ENCODE data around the gene AKAP9. TPM values are rescaled to one million over a fixed set of nuclear protein-coding genes. Genes with fewer than 3 reads are reported as not detected.

Gene AKAP9
- total and polyA plus RNA-seq, 4 donors = 14.6 to 97.7 (median 57.0) TPM

GRCh38 chr7:91913612-91914011, 27.1 kb upstream of the AKAP9 start:
- no peak for TF ChIP-seq NR2F2 (IDR thresholded peaks at IDR 0.05)
- TF ChIP-seq, protein P1, sequence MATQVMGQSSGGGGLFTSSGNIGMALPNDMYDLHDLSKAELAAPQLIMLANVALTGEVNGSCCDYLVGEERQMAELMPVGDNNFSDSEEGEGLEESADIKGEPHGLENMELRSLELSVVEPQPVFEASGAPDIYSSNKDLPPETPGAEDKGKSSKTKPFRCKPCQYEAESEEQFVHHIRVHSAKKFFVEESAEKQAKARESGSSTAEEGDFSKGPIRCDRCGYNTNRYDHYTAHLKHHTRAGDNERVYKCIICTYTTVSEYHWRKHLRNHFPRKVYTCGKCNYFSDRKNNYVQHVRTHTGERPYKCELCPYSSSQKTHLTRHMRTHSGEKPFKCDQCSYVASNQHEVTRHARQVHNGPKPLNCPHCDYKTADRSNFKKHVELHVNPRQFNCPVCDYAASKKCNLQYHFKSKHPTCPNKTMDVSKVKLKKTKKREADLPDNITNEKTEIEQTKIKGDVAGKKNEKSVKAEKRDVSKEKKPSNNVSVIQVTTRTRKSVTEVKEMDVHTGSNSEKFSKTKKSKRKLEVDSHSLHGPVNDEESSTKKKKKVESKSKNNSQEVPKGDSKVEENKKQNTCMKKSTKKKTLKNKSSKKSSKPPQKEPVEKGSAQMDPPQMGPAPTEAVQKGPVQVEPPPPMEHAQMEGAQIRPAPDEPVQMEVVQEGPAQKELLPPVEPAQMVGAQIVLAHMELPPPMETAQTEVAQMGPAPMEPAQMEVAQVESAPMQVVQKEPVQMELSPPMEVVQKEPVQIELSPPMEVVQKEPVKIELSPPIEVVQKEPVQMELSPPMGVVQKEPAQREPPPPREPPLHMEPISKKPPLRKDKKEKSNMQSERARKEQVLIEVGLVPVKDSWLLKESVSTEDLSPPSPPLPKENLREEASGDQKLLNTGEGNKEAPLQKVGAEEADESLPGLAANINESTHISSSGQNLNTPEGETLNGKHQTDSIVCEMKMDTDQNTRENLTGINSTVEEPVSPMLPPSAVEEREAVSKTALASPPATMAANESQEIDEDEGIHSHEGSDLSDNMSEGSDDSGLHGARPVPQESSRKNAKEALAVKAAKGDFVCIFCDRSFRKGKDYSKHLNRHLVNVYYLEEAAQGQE (IDR thresholded peaks at IDR 0.05) = no peak
- TF ChIP-seq FOXA1 (IDR thresholded peaks at IDR 0.05) = no peak
- TF ChIP-seq GABPA (IDR thresholded peaks at IDR 0.05 in 1 of 2, conservative IDR thresholded peaks at IDR 0.05 in 1 of 2) = no peak
- TF ChIP-seq FOXA2 (IDR thresholded peaks at IDR 0.05) = no peak
- no peak for TF ChIP-seq SP1 (IDR thresholded peaks at IDR 0.05)
- TF ChIP-seq TAF1 (conservative IDR thresholded peaks at IDR 0.05) = no peak
- TF ChIP-seq, protein P2, sequence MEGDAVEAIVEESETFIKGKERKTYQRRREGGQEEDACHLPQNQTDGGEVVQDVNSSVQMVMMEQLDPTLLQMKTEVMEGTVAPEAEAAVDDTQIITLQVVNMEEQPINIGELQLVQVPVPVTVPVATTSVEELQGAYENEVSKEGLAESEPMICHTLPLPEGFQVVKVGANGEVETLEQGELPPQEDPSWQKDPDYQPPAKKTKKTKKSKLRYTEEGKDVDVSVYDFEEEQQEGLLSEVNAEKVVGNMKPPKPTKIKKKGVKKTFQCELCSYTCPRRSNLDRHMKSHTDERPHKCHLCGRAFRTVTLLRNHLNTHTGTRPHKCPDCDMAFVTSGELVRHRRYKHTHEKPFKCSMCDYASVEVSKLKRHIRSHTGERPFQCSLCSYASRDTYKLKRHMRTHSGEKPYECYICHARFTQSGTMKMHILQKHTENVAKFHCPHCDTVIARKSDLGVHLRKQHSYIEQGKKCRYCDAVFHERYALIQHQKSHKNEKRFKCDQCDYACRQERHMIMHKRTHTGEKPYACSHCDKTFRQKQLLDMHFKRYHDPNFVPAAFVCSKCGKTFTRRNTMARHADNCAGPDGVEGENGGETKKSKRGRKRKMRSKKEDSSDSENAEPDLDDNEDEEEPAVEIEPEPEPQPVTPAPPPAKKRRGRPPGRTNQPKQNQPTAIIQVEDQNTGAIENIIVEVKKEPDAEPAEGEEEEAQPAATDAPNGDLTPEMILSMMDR (IDR thresholded peaks at IDR 0.05; ENCODE audit: low read depth, low read length, missing input control) = no peak
- no peak for TF ChIP-seq HNF4G (IDR thresholded peaks at IDR 0.05)
- no peak for TF ChIP-seq YY1 (IDR thresholded peaks at IDR 0.05)
- H3K27ac ChIP-seq (ENCODE audit: low read depth in 1 of 2, low read length in 2 of 2) = no peak overlapping the region
- H3K9me3 ChIP-seq (ENCODE audit: control insufficient read depth in 4 of 4, low read length in 3 of 4) = no peaks in the 10 kb centered on the region
- DNase-seq (ENCODE audit: low spot score) = no peak
- H3K4me3 ChIP-seq (ENCODE audit: low read depth in 1 of 3, low read length in 3 of 3) = no peak overlapping the region
- H3K27me3 ChIP-seq (ENCODE audit: control insufficient read depth in 4 of 4, insufficient read depth in 4 of 4, low read length in 3 of 4) = no peaks in the 10 kb centered on the region
- H3K4me1 ChIP-seq (ENCODE audit: control insufficient read depth in 4 of 4, insufficient read depth in 4 of 4, low read length in 3 of 4) = no peaks in the 10 kb centered on the region
- no peak overlapping the region for H3K9ac ChIP-seq (ENCODE audit: low read depth in 1 of 2, low read length in 2 of 2)
- no peaks in the 10 kb centered on the region for H3K36me3 ChIP-seq (ENCODE audit: control insufficient read depth in 4 of 4, insufficient read depth in 3 of 4, low read depth in 1 of 4, low read length in 3 of 4)
- 85% methylated on average over 2 of the region's 2 CpGs for WGBS

DNA sequence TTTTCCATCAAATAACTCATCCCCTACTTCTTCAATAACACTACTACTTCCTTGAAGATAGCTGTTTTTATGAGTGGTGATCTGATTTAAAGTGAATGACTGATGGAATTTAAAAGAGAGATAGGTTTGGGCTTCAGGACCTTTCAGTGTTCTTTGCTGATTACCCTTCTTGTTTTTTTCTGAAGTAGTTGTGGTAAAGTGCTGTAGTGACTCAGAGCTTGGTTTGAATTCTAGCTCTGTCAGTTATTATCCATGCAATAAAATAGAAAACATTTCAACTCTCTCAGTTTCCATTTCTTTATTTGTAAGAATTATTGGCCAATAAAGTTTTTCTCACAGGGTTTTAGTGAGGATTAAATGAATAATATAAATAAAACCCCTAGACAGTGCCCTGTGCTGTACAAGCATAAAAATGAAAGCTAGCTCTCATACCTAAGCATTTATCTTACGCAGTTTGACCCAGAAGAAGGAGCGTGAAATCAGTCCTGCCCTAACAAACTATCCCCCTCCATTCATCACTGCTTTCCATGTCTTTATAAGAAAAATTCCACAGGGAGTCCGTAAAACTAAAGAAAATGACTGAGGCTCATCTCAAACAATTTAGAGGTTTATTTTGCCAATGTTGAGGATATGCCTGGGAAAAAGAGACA, 25.1 kb upstream of the AKAP9 start:
- Histone ChIP-seq H3K9ac (ENCODE audit: low read depth in 1 of 2, low read length in 2 of 2) (no peak overlapping the region), H3K36me3 (ENCODE audit: control insufficient read depth in 4 of 4, insufficient read depth in 3 of 4, low read depth in 1 of 4, low read length in 3 of 4) (no peaks in the 10 kb centered on the region), H3K27ac (ENCODE audit: low read depth in 1 of 2, low read length in 2 of 2) (no peak overlapping the region), H3K27me3 (ENCODE audit: control insufficient read depth in 4 of 4, insufficient read depth in 4 of 4, low read length in 3 of 4) (no peaks in the 10 kb centered on the region), H3K4me3 (ENCODE audit: low read depth in 1 of 3, low read length in 3 of 3) (no peak overlapping the region), H3K4me1 (ENCODE audit: control insufficient read depth in 4 of 4, insufficient read depth in 4 of 4, low read length in 3 of 4) (no peaks in the 10 kb centered on the region), H3K9me3 (ENCODE audit: control insufficient read depth in 4 of 4, low read length in 3 of 4) (no peaks in the 10 kb centered on the region)
- DNase-seq (ENCODE audit: low spot score) = no peak
- 95% methylated on average over 3 of the region's 3 CpGs for WGBS
- TF ChIP-seq YY1 (IDR thresholded peaks at IDR 0.05) (no peak), MAX (IDR thresholded peaks at IDR 0.05) (no peak), ATF3 (IDR thresholded peaks at IDR 0.05) (no peak), ZBTB33 (IDR thresholded peaks at IDR 0.05) (no peak), HNF4A (conservative IDR thresholded peaks at IDR 0.05) (no peak), FOXA1 (IDR thresholded peaks at IDR 0.05) (no peak), SP1 (IDR thresholded peaks at IDR 0.05) (no peak), NR2F2 (IDR thresholded peaks at IDR 0.05) (no peak), HNF4G (IDR thresholded peaks at IDR 0.05) (no peak), GABPA (IDR thresholded peaks at IDR 0.05 in 1 of 2, conservative IDR thresholded peaks at IDR 0.05 in 1 of 2) (no peak), RXRA (IDR thresholded peaks at IDR 0.05) (no peak), EGR1 (IDR thresholded peaks at IDR 0.05; ENCODE audit: low read depth in 2 of 2) (no peak), JUND (IDR thresholded peaks at IDR 0.05) (no peak), RAD21 (IDR thresholded peaks at IDR 0.05) (no peak)
- TF ChIP-seq, protein P1 (IDR thresholded peaks at IDR 0.05) = no peak
